Body of pancreas (tissue), 4 donors: ENCODE measurements around the gene TAF15.

Experiments used
- POLR2A ChIP-seq, 3 donors: fragments of 450-650 bp; IDR thresholded peaks; one replicate each; pipeline ENCODE4 v1.6.1; 2016; ENCODE audit warnings: antibody characterized with exemption in 3 of 3, mild to moderate bottlenecking in 2 of 3
- TF ChIP-seq, protein P1 (sequence below), 7 experiments: fragments of 450-650 bp in 4 of 7; fragments of 200-600 bp in 3 of 7; sonication (generic) in 3 of 7; IDR thresholded peaks; one replicate each; pipeline ENCODE4 v1.5.1; 2016 to 2019; ENCODE audit warnings: antibody characterized with exemption in 7 of 7

DNA sequence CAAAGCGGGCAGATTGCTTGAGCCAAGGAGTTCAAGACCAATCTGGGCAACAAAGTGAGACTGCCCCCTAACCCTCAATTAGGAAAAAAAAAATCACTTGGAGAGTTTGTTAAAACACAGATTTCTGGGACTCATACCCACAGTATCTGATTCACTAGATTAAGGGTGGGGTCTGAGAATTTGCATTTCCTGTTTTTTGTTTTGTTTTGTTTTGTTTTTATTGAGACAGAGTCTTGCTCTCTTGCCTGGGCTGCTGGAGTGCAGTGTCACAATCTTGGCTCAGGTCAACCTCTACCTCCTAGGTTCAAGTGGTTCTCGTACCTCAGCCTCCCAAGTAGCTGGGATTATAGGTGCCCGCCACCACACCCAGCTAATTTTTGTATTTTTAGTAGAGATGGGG lies 58.3 kb downstream of the TAF15 start:
- TF ChIP-seq, protein P1, sequence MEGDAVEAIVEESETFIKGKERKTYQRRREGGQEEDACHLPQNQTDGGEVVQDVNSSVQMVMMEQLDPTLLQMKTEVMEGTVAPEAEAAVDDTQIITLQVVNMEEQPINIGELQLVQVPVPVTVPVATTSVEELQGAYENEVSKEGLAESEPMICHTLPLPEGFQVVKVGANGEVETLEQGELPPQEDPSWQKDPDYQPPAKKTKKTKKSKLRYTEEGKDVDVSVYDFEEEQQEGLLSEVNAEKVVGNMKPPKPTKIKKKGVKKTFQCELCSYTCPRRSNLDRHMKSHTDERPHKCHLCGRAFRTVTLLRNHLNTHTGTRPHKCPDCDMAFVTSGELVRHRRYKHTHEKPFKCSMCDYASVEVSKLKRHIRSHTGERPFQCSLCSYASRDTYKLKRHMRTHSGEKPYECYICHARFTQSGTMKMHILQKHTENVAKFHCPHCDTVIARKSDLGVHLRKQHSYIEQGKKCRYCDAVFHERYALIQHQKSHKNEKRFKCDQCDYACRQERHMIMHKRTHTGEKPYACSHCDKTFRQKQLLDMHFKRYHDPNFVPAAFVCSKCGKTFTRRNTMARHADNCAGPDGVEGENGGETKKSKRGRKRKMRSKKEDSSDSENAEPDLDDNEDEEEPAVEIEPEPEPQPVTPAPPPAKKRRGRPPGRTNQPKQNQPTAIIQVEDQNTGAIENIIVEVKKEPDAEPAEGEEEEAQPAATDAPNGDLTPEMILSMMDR (IDR thresholded peaks at IDR 0.05), result no peak
- TF ChIP-seq POLR2A (IDR thresholded peaks at IDR 0.05), result no peak
